ENCODE data around the gene ODAD3. TPM values are rescaled to one million over a fixed set of nuclear protein-coding genes. Genes with fewer than 3 reads are reported as not detected.
A peak's percentile ranks its signal among the peaks of the same experiment; 100 is the strongest.

Gene ODAD3
- total RNA-seq, 1 donor from 2014 or later = 2.6 TPM

GRCh38 chr19:11423791-11424181, 11.1 kb downstream of the ODAD3 start:
- Mint-ChIP-seq H3K27me3 (ENCODE audit: unreplicated experiment) (peaks cover 18% of the 10 kb centered on the region), H3K9me3 (ENCODE audit: unreplicated experiment) (peaks cover 5% of the 10 kb centered on the region), H3K36me3 (ENCODE audit: unreplicated experiment) (no peaks in the 10 kb centered on the region), H3K4me3 (ENCODE audit: unreplicated experiment) (no peak overlapping the region), H3K27ac (ENCODE audit: unreplicated experiment) (no peak overlapping the region), H3K4me1 (ENCODE audit: low read depth, unreplicated experiment) (peaks cover 3% of the 10 kb centered on the region)
- TF ChIP-seq CTCF (IDR thresholded peaks at IDR 0.05; ENCODE audit: partially characterized antibody, unreplicated experiment) = no peak
- DNase-seq = no peak

- no peak for TF ChIP-seq CTCF (IDR thresholded peaks at IDR 0.05; ENCODE audit: partially characterized antibody, unreplicated experiment)
- peaks cover 3% of the 10 kb centered on the region for H3K4me1 Mint-ChIP-seq (ENCODE audit: low read depth, unreplicated experiment)
- H3K27me3 Mint-ChIP-seq (ENCODE audit: unreplicated experiment) = peaks cover 18% of the 10 kb centered on the region
- no peak overlapping the region for H3K27ac Mint-ChIP-seq (ENCODE audit: unreplicated experiment)
- H3K36me3 Mint-ChIP-seq (ENCODE audit: unreplicated experiment) = no peaks in the 10 kb centered on the region
- H3K9me3 Mint-ChIP-seq (ENCODE audit: unreplicated experiment) = peaks cover 5% of the 10 kb centered on the region
- no peak overlapping the region for H3K4me3 Mint-ChIP-seq (ENCODE audit: unreplicated experiment)
- DNase-seq = no peak
Observed at GRCh38 chr19:11423164-11423790, 11.6 kb downstream of the ODAD3 start.

DNA sequence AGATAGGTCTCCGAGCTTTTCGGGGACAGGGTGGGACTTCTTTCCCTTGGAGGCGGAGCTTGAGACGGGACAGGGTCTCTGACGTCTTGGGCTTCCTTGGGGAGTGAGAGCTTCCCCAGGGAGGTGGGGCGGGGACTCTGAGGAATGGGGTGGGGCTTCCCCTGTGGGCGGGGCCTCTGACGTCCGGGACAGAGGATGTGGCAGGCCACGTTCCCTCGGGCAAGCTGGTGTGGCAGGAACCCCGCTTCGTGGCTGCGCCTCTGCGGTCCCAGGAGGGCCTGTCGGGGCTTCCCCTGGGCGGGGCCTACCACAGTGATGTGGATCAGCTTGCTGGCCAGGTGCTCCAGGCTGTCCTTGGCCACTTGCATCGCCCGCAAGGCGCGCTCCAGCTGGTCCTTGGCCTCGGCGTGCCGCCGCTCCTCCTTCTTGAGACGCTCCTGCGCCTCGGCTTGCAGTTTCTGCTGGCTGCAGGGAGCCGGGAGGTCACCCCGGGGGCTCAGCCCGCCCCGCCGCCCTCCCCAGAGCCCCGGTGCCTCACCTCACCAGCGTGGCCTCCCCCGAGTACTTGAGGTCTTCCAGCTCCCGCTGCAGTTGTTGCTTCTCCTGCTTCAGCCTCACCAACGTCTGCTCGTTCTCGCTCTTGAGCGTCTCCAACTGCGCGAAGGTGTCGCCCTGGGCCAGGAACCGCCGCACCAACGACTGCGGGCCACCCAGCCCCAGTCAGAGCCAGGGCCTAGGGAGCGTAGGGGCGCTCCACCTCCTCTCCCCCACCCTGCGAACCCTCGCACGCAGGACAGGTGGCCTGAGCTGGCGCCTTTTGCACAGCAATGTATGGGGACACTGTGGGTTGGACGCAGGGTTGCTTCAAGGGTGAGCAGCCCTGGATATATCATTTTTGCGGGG, 12.5 kb downstream of the ODAD3 start:
- peak overlapping the region; percentile 69 for H3K4me3 Mint-ChIP-seq (ENCODE audit: unreplicated experiment)

GRCh38 chr19:11421371-11422098, 13.4 kb downstream of the ODAD3 start:
- Mint-ChIP-seq H3K4me3 (ENCODE audit: unreplicated experiment) (peak overlapping the region; percentile 23), H3K27ac (ENCODE audit: unreplicated experiment) (no peak overlapping the region), H3K27me3 (ENCODE audit: unreplicated experiment) (peaks cover 25% of the 10 kb centered on the region)

More for the DNA sequence above, 12.5 kb downstream of the ODAD3 start:
- peak; percentile 64 for DNase-seq
- no peak overlapping the region for H3K27ac Mint-ChIP-seq (ENCODE audit: unreplicated experiment)
- H3K9me3 Mint-ChIP-seq (ENCODE audit: unreplicated experiment) = peaks cover 5% of the 10 kb centered on the region
- H3K27me3 Mint-ChIP-seq (ENCODE audit: unreplicated experiment) = peaks cover 23% of the 10 kb centered on the region
- H3K36me3 Mint-ChIP-seq (ENCODE audit: unreplicated experiment) = no peaks in the 10 kb centered on the region
- TF ChIP-seq CTCF (IDR thresholded peaks at IDR 0.05; ENCODE audit: partially characterized antibody, unreplicated experiment) = no peak
- peaks cover 3% of the 10 kb centered on the region for H3K4me1 Mint-ChIP-seq (ENCODE audit: low read depth, unreplicated experiment)

More at GRCh38 chr19:11421371-11422098, 13.4 kb downstream of the ODAD3 start:
- Mint-ChIP-seq H3K4me1 (ENCODE audit: low read depth, unreplicated experiment) (peaks cover 3% of the 10 kb centered on the region), H3K9me3 (ENCODE audit: unreplicated experiment) (peaks cover 7% of the 10 kb centered on the region), H3K36me3 (ENCODE audit: unreplicated experiment) (no peaks in the 10 kb centered on the region)
- DNase-seq = peak; percentile 55
- no peak for TF ChIP-seq CTCF (IDR thresholded peaks at IDR 0.05; ENCODE audit: partially characterized antibody, unreplicated experiment)

Data from glutamatergic neuron (in vitro differentiated cells).